ENCODE data around the gene TNNI3.

TNNI3 gene

DNA sequence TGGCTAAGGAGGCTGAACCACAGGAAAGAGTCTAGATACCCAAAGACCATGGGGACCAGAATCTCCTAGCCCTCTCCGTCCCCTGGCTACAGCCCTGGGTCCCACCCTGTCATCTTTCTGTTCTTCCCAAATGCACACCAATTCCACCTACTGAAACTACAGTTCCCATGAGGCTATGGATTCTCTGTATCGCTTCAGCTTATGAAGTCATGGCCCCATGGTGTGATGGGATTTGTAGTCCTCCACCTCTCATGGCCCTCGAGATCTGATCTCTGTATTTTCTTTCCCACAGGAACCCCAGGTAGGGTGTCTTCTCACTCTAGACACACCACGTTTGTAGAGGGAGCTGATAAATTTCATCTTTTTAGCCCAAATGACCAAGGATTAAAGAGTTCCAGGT, 40.0 kb upstream of the TNNI3 start:
- DNase-seq (ENCODE audit: low spot score) (no peak), ATAC-seq (ENCODE audit: low read depth) (no peak; the same call in 2 of the 3 replicates)
- H3K27me3 ChIP-seq (ENCODE audit: insufficient read depth, poor library complexity, severe bottlenecking) = no peaks in the 10 kb centered on the region
- TF ChIP-seq, protein P1, sequence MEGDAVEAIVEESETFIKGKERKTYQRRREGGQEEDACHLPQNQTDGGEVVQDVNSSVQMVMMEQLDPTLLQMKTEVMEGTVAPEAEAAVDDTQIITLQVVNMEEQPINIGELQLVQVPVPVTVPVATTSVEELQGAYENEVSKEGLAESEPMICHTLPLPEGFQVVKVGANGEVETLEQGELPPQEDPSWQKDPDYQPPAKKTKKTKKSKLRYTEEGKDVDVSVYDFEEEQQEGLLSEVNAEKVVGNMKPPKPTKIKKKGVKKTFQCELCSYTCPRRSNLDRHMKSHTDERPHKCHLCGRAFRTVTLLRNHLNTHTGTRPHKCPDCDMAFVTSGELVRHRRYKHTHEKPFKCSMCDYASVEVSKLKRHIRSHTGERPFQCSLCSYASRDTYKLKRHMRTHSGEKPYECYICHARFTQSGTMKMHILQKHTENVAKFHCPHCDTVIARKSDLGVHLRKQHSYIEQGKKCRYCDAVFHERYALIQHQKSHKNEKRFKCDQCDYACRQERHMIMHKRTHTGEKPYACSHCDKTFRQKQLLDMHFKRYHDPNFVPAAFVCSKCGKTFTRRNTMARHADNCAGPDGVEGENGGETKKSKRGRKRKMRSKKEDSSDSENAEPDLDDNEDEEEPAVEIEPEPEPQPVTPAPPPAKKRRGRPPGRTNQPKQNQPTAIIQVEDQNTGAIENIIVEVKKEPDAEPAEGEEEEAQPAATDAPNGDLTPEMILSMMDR (IDR thresholded peaks at IDR 0.05; ENCODE audit: poor library complexity, severe bottlenecking) = no peak
- H3K36me3 ChIP-seq (ENCODE audit: low read depth) = no peaks in the 10 kb centered on the region
- no peak overlapping the region for H3K27ac ChIP-seq (ENCODE audit: poor library complexity, severe bottlenecking)
- H3K9me3 ChIP-seq (ENCODE audit: severe bottlenecking) = peaks cover 5% of the 10 kb centered on the region
- no peak overlapping the region for H3K4me3 ChIP-seq (ENCODE audit: severe bottlenecking)
- no peaks in the 10 kb centered on the region for H3K4me1 ChIP-seq (ENCODE audit: insufficient read depth, poor library complexity, severe bottlenecking)

DNA sequence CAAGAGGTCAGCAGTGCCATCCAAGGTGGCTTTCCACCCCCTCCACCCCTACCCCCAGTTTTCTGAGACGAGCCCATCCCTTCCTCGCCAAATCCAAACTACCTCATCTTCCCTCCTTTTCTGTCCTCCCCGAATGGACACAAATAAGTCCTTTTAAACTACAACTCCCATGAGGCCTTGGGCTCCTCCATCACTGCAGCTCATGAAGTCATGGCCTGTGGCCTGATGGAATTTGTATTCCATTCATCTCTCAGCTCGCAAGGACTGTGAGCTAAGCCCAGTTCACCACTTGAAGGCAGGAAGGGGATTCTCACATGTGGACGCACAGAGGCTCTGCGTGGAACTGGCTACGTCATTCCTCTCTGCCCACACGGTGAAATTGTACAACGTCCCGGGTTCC, 39.3 kb upstream of the TNNI3 start:
- Histone ChIP-seq H3K9me3 (ENCODE audit: severe bottlenecking) (peaks cover 5% of the 10 kb centered on the region), H3K36me3 (ENCODE audit: low read depth) (no peaks in the 10 kb centered on the region), H3K27me3 (ENCODE audit: insufficient read depth, poor library complexity, severe bottlenecking) (no peaks in the 10 kb centered on the region), H3K4me1 (ENCODE audit: insufficient read depth, poor library complexity, severe bottlenecking) (no peaks in the 10 kb centered on the region), H3K27ac (ENCODE audit: poor library complexity, severe bottlenecking) (no peak overlapping the region), H3K4me3 (ENCODE audit: severe bottlenecking) (no peak overlapping the region)
- TF ChIP-seq, protein P1 (IDR thresholded peaks at IDR 0.05; ENCODE audit: poor library complexity, severe bottlenecking) = no peak
- ATAC-seq (ENCODE audit: low read depth) = peak; percentile 42; the same call in 2 of the 3 replicates
- no peak for DNase-seq (ENCODE audit: low spot score)

DNA sequence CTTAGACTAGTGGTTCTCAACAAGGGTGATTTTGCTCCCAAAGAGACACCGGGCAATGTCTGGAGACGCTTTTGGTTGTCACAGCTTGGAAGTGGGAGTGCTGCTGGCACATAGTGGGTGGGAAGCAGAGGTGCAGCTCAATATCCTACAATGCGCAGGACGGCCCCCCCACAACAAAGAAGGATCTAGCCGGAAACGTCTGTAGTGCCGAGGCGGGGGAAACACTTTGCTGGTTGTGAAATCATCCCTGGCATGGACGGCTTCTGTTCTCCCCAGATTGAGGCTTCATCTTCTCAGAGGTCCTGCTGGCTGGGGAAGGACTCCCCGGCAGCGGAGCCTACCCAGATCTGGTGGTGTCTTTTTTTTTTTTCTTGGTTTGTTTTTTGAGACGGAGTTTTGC, 35.9 kb upstream of the TNNI3 start:
- ATAC-seq (ENCODE audit: low read depth) (no peak), DNase-seq (ENCODE audit: low spot score) (no peak)
- H3K4me3 ChIP-seq (ENCODE audit: severe bottlenecking) = no peak overlapping the region
- H3K9me3 ChIP-seq (ENCODE audit: severe bottlenecking) = peaks cover 5% of the 10 kb centered on the region
- H3K36me3 ChIP-seq (ENCODE audit: low read depth) = no peaks in the 10 kb centered on the region
- no peaks in the 10 kb centered on the region for H3K27me3 ChIP-seq (ENCODE audit: insufficient read depth, poor library complexity, severe bottlenecking)
- TF ChIP-seq, protein P1 (IDR thresholded peaks at IDR 0.05; ENCODE audit: poor library complexity, severe bottlenecking) = no peak
- H3K4me1 ChIP-seq (ENCODE audit: insufficient read depth, poor library complexity, severe bottlenecking) = peaks cover 10% of the 10 kb centered on the region
- no peak overlapping the region for H3K27ac ChIP-seq (ENCODE audit: poor library complexity, severe bottlenecking)

DNA sequence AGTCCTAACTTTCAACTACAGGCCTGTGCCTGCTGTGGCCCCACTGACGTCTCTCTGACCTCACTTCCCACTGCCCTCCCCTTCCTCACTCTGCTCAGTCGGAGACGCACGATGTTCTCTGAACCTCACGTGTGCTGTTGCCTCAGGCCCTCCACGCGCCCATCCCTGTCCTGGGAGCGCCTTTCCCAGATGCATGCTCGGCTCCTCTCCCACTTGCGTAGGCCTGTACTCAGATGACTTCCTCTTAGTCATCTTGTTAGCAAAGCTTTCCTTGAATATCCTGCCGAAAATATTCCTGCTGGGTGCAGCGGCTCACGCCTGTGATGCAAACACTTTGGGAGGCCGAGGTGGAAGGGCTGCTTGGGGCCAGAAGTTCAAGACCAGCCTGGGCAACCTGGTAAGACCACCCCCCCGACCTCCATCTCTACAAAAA, 31.9 kb upstream of the TNNI3 start:
- Histone ChIP-seq H3K36me3 (ENCODE audit: low read depth) (no peaks in the 10 kb centered on the region), H3K27ac (ENCODE audit: poor library complexity, severe bottlenecking) (peak overlapping the region; percentile 96), H3K4me1 (ENCODE audit: insufficient read depth, poor library complexity, severe bottlenecking) (peaks cover 11% of the 10 kb centered on the region), H3K9me3 (ENCODE audit: severe bottlenecking) (no peaks in the 10 kb centered on the region), H3K4me3 (ENCODE audit: severe bottlenecking) (no peak overlapping the region), H3K27me3 (ENCODE audit: insufficient read depth, poor library complexity, severe bottlenecking) (no peaks in the 10 kb centered on the region)
- TF ChIP-seq, protein P1 (IDR thresholded peaks at IDR 0.05; ENCODE audit: poor library complexity, severe bottlenecking) = no peak
- DNase-seq (ENCODE audit: low spot score) (peak; percentile 98), ATAC-seq (ENCODE audit: low read depth) (peak; percentile 97)

DNA sequence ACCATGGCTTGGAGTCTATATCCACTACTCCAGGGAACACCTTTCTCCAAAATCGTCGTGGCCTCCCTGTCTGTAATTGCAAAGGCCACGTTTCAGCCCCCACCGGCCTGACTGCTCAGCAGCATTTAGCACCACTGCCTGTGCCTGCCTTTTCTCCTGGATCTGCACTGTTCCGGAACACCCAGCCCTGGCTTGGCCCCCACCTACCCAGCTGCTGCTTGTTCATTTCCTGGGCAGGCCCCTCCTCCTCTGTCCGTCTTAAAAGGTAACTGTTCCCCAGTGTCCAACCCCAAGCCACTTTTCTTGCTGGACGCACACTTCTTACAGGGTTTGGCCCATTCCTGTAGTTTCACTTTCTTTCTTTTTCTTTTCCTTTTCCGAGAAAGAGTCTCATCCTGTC, 31.1 kb upstream of the TNNI3 start:
- Histone ChIP-seq H3K9me3 (ENCODE audit: severe bottlenecking) (no peaks in the 10 kb centered on the region), H3K27ac (ENCODE audit: poor library complexity, severe bottlenecking) (peak overlapping the region; percentile 96), H3K27me3 (ENCODE audit: insufficient read depth, poor library complexity, severe bottlenecking) (no peaks in the 10 kb centered on the region), H3K36me3 (ENCODE audit: low read depth) (no peaks in the 10 kb centered on the region), H3K4me3 (ENCODE audit: severe bottlenecking) (peak overlapping the region; percentile 10), H3K4me1 (ENCODE audit: insufficient read depth, poor library complexity, severe bottlenecking) (peaks cover 11% of the 10 kb centered on the region)
- DNase-seq (ENCODE audit: low spot score) (no peak), ATAC-seq (ENCODE audit: low read depth) (peak; percentile 49)
- TF ChIP-seq, protein P1 (IDR thresholded peaks at IDR 0.05; ENCODE audit: poor library complexity, severe bottlenecking) = no peak
